HepG2 (cell line): Measurements from ENCODE around the gene PROS1. TPM values are rescaled to one million over a fixed set of nuclear protein-coding genes. Genes with fewer than 3 reads are reported as not detected.

Source experiments
- CBX1 ChIP-seq: IDR thresholded peaks from one replicate; pipeline ENCODE4 v1.6.1; 2016; ENCODE audit warnings: antibody characterized with exemption, low read depth
- CEBPZ ChIP-seq: IDR thresholded peaks from 2 replicates; pipeline ENCODE4 v1.6.1; 2012; ENCODE audit warnings: low read length, improper control_type of control experiment
- FOXK1 ChIP-seq: sonication (generic); formaldehyde crosslinking; IDR thresholded peaks from 2 replicates; pipeline ENCODE4 v1.4.0; 2020; ENCODE audit warnings: low read depth, missing genetic modification reagents, borderline replicate concordance
- GABPB1 ChIP-seq: IDR thresholded peaks from 2 replicates; pipeline ENCODE4 v1.6.1; 2016; ENCODE audit warnings: mild to moderate bottlenecking, missing genetic modification reagents, moderate library complexity, missing compliant biosample characterization
- GLI4 ChIP-seq: sonication (generic); formaldehyde crosslinking; IDR thresholded peaks from 2 replicates; pipeline ENCODE4 v1.5.1; 2020; ENCODE audit warnings: missing genetic modification reagents, mild to moderate bottlenecking, moderate library complexity, borderline replicate concordance
- IRF2 ChIP-seq: IDR thresholded peaks from 2 replicates; pipeline ENCODE4 v1.6.1; 2018; ENCODE audit warnings: missing genetic modification reagents, missing compliant biosample characterization
- MNT ChIP-seq: fragments of 450-650 bp; IDR thresholded peaks from 2 replicates; pipeline ENCODE4 v1.6.1; 2016
- NPAS2 ChIP-seq: sonication (generic); formaldehyde crosslinking; IDR thresholded peaks from 2 replicates; pipeline ENCODE4 v1.8.0; 2022; ENCODE audit warnings: mild to moderate bottlenecking, missing genetic modification reagents, borderline replicate concordance
- ONECUT2 ChIP-seq: sonication (generic); formaldehyde crosslinking; IDR thresholded peaks from 2 replicates; pipeline ENCODE4 v1.4.0; 2020; ENCODE audit warnings: missing genetic modification reagents
- PHF21A ChIP-seq: sonication (generic); formaldehyde crosslinking; IDR thresholded peaks from 2 replicates; pipeline ENCODE4 v1.5.0; 2020; ENCODE audit warnings: mild to moderate bottlenecking, missing genetic modification reagents
- PHF8 ChIP-seq: sonication (generic); formaldehyde crosslinking; IDR thresholded peaks from 2 replicates; pipeline ENCODE4 v1.5.0; 2020; ENCODE audit warnings: missing genetic modification reagents
- POLR2AphosphoS5 ChIP-seq: IDR thresholded peaks from 2 replicates; pipeline ENCODE4 v1.6.1; 2012; ENCODE audit warnings: low read depth, low read length
- SOX13 ChIP-seq, 3 experiments: fragments of 450-650 bp in 1 of 3; sonication (generic) in 1 of 3; formaldehyde crosslinking in 1 of 3; IDR thresholded peaks in 2 of 3; conservative IDR thresholded peaks in 1 of 3; 2 replicates each; pipeline versions ENCODE4 v1.5.0 to v1.6.1; 2016 to 2020; ENCODE audit warnings: antibody characterized with exemption in 1 of 3, mild to moderate bottlenecking in 1 of 3, missing compliant biosample characterization in 1 of 3, missing genetic modification reagents in 1 of 3, moderate library complexity in 1 of 3
- SRSF4 ChIP-seq: fragments of 200-400 bp; formaldehyde crosslinking; IDR thresholded peaks from one replicate; pipeline ENCODE4 v1.6.1; 2018; ENCODE audit warnings: mild to moderate bottlenecking, low read depth, low read length, moderate library complexity; ENCODE audit not compliant: poor library complexity, severe bottlenecking
- SUZ12 ChIP-seq: fragments of 150-350 bp; IDR thresholded peaks from 2 replicates; pipeline ENCODE4 v1.6.1; 2014; ENCODE audit warnings: low read depth, low read length
- TAF1 ChIP-seq: sonication (generic); formaldehyde crosslinking; IDR thresholded peaks from 2 replicates; pipeline ENCODE4 v1.4.0; 2020; ENCODE audit warnings: missing genetic modification reagents
- TARDBP ChIP-seq: sonication (generic); formaldehyde crosslinking; IDR thresholded peaks from 2 replicates; pipeline ENCODE4 v1.8.0; 2022; ENCODE audit warnings: mild to moderate bottlenecking, missing genetic modification reagents
- ZBTB1 ChIP-seq: sonication (generic); formaldehyde crosslinking; IDR thresholded peaks from 2 replicates; pipeline ENCODE4 v1.4.0; 2020; ENCODE audit warnings: missing genetic modification reagents, borderline replicate concordance
- ZBTB8A ChIP-seq: sonication (generic); formaldehyde crosslinking; IDR thresholded peaks from 2 replicates; pipeline ENCODE4 v1.4.0; 2020; ENCODE audit warnings: mild to moderate bottlenecking, low read depth, missing genetic modification reagents, borderline replicate concordance
- ZNF205 ChIP-seq: IDR thresholded peaks from 2 replicates; pipeline ENCODE4 v1.6.1; 2018; ENCODE audit warnings: missing biosample characterization, missing genetic modification reagents
- ZNF225 ChIP-seq: sonication (generic); formaldehyde crosslinking; IDR thresholded peaks from 2 replicates; pipeline ENCODE4 v1.4.0; 2020; ENCODE audit warnings: mild to moderate bottlenecking, missing genetic modification reagents
- ZNF44 ChIP-seq: sonication (generic); formaldehyde crosslinking; IDR thresholded peaks from 2 replicates; pipeline ENCODE4 v1.5.1; 2020; ENCODE audit warnings: mild to moderate bottlenecking, missing genetic modification reagents
- ZNF703 ChIP-seq: sonication (generic); formaldehyde crosslinking; IDR thresholded peaks from 2 replicates; pipeline ENCODE4 v1.5.1; 2020; ENCODE audit warnings: missing genetic modification reagents, mild to moderate bottlenecking, moderate library complexity, borderline replicate concordance
- polyA plus RNA-seq, 8 experiments: library from polyadenylated mRNA; depleted of rRNA in 3 of 8; stranded (reverse) in 7 of 8; unstranded in 1 of 8; fragments of >200 nt; fragmentation: Illumina TruSeq in 4 of 8; extraction: Trizol in 4 of 8; gene quantifications; 2 replicates each; pipeline versions ENCODE4 v1.2.1 to v1.2.3, GENCODE V29; 2011 to 2016; ENCODE audit warnings: low read depth in 4 of 8, missing spikeins in 1 of 8, mixed read lengths in 1 of 8; ENCODE audit not compliant: insufficient read depth in 1 of 8
- total RNA-seq, 5 experiments: library from RNA; depleted of rRNA; stranded (reverse); fragments of >200 nt; fragmentation: Illumina TruSeq; extraction: Trizol; gene quantifications; 2 replicates each; pipeline ENCODE4 v1.2.3, GENCODE V29; 2016; ENCODE audit warnings: low read depth in 1 of 5

The PROS1 gene
- total and polyA plus RNA-seq, 2 of the 13 experiments (the other 11 are each of a cell fraction or from before 2014, with no cell fraction given), result 63.8 to 76.8 TPM

GRCh38 chr3:93973131-93974126 lies at the start of gene PROS1 (continued):
- TF ChIP-seq CEBPZ, result no peak
- TF ChIP-seq SOX13 (IDR thresholded peaks at IDR 0.05), result no peak
- peak in 1 of 2 experiments; percentile 46; a peak in 1 of 4 replicates for TF ChIP-seq SOX13 (CRISPR knock-in tag; conservative IDR thresholded peaks at IDR 0.05 in 1 of 2, IDR thresholded peaks at IDR 0.05 in 1 of 2)
- TF ChIP-seq ZNF225 (CRISPR knock-in tag), result peak; percentile 71; the same call in 1 of the 2 replicates
- peak; percentile 57 for TF ChIP-seq POLR2AphosphoS5
- TF ChIP-seq ZBTB8A (CRISPR knock-in tag), result no peak
- peak; percentile 64; the same call in 1 of the 2 replicates for TF ChIP-seq IRF2 (CRISPR knock-in tag)
- no peak; the same call in 1 of the 2 replicates for TF ChIP-seq TARDBP (CRISPR knock-in tag)
- peak; percentile 65 for TF ChIP-seq PHF8
- no peak for TF ChIP-seq ZBTB1 (CRISPR knock-in tag)
- peak; percentile 72 for TF ChIP-seq GABPB1 (CRISPR knock-in tag)
- TF ChIP-seq MNT, result no peak
- no peak for TF ChIP-seq ONECUT2
- no peak for TF ChIP-seq SRSF4
- no peak for TF ChIP-seq ZNF205 (CRISPR knock-in tag)
- no peak; the same call in 1 of the 2 replicates for TF ChIP-seq FOXK1
- no peak for TF ChIP-seq SUZ12
- 0 out of 2 replicates have a peak, but pooled peaks have one; percentile 47 for TF ChIP-seq ZNF44 (CRISPR knock-in tag)
- no peak for TF ChIP-seq NPAS2 (CRISPR knock-in tag)
- TF ChIP-seq CBX1, result no peak
- no peak; the same call in 1 of the 2 replicates for TF ChIP-seq GLI4 (CRISPR knock-in tag)
- no peak for TF ChIP-seq ZNF703 (CRISPR knock-in tag)
- TF ChIP-seq TAF1 (CRISPR knock-in tag), result peak; percentile 69; the same call in 1 of the 2 replicates
- TF ChIP-seq PHF21A (CRISPR knock-in tag), result peak; percentile 61
